Nucleus accumbens (tissue), 56 donors: ENCODE measurements around the gene PTH2.

Source experiments
- DNase-seq, 56 donors: peaks; one replicate each; lab custom pipeline; 2025; lab: John Stamatoyannopoulos, UW

Gene PTH2

DNA sequence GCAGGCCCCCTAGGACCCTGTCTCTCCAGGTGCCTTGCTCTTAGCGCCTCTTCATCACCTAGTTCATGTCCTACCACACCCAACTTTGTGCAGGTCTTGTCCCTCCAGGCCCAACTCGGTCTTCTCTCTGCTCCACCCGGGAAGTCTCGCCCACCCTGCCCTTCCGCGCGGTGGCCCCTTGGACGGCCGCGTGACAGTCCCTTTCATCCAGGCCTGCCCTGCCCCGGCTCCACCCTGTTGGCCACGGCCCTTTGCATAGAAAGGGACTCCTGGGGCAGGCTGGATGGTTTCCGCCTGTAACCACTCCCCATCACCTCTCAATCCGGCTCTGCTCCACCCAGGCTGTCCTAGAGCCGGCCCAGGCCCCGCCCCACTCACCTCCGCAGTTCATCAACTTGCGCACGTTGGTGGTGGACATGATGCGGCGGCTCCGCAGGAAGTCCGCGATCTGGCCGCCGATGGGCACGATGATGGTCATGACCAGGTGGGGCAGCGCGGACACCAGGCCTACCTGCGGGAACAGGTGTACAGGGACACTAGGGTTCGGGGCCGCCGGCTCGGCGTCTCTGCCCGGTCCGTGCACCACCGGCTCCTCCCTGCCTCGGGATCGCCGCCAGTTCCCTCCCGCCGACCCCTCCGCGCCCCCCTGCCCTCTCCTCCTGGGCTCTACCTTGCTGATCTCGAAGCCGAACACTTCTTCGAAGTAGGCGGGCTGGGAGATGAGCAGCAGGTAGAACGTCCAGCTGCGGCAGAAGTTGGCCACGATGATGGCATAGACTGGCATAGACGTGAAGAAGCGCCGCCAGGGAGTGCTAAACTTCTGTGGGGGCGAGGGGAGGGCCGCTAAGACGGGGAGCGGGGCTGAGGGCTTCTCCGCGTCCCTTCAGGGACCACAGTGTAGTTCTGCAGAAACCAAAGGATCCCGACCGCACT is 9.2 kb upstream of the PTH2 start:
- no peak for DNase-seq

DNA sequence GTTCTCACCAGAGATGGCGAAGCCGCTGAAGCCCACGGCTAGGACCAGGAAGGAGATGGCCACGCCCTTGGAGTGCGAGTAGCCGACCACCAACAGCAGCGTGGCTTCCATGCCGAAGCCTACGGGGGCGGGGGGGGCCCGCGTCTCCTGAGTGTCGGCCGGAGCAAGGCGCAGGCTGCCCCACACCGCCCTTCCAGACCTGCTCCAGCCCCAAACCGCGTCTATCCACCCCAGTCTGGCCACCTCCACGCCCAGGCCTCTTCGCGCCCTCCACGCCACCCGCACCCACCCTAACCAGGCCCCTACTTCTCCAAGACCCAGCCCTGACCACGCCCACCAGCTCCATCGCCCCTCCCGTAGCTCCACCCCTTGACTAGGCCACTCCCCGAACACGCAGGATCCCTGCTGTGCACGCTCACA is 8.1 kb upstream of the PTH2 start:
- DNase-seq = no peak

GRCh38 chr19:49430678-49431329 is 7.6 kb upstream of the PTH2 start:
- DNase-seq = no peak

GRCh38 chr19:49430172-49430677 is 7.0 kb upstream of the PTH2 start:
- DNase-seq = no peak

DNA sequence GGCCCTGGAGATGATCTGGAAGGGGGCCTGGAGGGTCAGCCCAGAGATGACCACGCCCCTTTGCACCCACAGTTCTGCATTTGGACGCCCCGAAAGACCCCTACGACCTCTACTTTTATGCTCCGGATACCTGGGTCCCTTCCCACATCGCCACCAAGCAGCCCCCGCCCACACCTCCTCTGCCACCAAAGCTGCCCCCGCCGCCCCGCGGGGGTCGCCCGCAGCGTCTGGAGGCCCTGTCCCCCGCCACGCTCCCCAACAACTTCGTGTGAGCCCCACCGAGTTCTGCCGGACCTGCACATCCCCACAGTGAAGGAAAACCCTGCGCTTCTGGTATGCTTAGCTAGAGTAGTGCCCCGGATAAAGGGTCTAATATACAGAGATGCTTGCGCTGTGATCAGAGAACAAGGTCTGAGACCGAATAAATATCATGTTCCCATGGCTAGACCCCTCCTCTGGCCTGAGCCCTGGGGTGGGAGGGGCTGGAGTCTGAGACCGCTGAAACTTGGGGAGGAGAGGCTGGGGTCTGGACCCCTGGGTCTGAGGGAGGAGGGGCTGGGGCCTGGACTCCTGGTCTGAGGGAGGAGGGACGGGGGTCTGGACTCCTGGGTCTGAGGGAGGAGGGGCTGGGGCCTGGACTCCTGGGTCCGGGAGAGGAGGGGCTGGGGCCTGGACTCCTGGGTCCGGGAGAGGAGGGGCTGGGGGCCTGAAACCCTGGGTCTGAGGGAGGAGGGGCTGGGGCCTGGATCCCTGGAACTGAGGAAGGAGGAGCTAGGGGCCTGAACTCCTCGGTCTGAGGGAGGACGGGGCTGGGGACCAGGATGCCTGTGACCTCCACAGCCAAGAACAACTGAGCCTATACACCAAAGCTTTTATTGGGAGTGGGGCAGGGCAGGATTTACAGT is 5.6 kb upstream of the PTH2 start:
- DNase-seq = no peak

DNA sequence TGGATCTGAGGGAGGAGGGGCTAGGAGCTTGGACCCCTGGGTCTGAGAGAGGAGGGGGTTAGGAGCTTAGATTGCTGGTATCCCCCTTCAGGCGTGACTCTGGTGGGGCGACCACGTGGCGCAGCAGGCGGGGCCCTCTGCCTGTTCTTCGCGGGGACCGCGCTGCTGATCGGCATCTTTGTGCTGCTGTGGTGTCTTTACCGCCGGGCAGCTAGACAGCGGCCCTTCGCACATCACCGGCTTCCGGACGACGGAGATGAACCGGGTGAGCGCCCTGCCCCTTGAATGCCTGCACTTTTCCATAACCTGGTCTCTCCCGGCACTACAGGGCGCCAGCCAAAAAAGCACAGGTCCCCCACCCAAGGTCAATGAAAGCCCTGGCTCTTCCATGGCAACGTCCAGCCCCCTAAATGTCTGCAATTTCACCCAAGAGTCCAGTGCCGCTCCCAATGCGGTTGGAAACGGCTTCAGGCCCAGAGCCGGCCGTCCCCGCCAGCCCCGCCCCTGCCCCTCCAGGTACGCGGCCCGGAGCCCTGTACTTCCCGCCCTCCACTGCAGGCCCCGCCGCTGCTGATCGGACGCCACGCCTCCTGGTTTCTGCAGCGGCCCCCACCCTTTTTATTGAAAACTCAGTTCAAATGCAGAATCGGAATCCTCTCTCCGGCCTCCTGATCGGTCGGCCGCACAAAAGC is 4.8 kb upstream of the PTH2 start:
- DNase-seq = no peak

DNA sequence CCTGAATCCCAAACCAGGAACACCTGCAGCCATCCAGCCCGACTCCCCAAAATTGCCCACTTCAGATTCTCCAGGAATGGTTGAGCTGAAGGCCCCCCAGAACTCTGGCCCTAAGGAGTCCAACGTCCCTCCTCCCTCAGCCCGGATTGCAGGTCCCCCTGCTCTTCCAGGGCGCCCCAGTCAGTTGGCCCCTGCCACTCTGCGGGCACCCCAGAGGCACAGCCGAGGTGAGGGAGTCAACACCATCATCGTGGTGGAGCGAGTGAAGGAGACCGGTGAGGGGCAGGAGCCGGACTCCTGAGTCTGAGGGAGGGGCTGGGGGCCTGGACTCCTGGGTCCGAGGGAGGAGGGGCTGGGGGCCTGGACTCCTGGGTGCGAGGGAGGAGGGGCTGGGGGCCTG is 4.1 kb upstream of the PTH2 start:
- no peak for DNase-seq

- no peak for DNase-seq
Measured at GRCh38 chr19:49425922-49426592, 2.8 kb upstream of the PTH2 start.

DNA sequence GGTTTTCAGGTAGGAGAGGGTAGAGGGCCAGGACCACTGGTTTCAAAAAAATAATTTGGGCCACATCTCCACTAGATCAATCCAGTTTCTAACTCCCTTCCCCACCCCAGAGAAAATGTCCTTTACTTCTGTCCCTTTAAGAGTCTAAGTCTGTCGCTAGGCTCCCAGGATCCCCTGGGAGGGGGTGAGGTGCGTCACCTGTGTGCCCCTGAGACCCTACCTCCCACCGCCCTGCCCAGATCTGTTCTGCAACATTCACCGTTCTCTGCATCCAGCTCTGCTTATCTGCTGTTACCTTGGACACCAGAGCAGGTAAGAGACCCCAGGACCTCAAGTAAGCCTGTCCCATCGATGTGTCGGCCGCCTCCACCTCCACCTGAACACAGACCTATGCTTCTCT is 1.9 kb upstream of the PTH2 start, which contains the start of gene GFY:
TSS of gene GFY (plus strand) at position 211 of the 400 bp plus-strand sequence. CDS start 1,043 bp downstream, outside the sequence.
- DNase-seq = no peak

DNA sequence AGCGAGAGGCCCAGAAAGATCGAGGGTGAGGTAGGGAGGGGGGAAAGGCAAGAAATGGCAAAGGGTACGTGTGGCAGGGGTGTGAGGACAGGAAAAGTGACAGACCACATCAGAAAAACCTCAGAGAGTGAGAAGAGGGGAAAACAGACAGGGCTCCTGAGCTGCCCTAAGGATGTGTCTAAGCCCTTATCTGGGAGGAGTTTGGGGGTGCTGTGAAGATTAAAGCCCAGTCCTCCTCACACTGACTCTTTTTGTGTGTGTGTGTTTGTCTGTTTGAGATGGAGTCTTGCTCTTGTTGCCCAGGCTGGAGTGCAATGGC is 703 bp upstream of the PTH2 start:
- no peak for DNase-seq

DNA sequence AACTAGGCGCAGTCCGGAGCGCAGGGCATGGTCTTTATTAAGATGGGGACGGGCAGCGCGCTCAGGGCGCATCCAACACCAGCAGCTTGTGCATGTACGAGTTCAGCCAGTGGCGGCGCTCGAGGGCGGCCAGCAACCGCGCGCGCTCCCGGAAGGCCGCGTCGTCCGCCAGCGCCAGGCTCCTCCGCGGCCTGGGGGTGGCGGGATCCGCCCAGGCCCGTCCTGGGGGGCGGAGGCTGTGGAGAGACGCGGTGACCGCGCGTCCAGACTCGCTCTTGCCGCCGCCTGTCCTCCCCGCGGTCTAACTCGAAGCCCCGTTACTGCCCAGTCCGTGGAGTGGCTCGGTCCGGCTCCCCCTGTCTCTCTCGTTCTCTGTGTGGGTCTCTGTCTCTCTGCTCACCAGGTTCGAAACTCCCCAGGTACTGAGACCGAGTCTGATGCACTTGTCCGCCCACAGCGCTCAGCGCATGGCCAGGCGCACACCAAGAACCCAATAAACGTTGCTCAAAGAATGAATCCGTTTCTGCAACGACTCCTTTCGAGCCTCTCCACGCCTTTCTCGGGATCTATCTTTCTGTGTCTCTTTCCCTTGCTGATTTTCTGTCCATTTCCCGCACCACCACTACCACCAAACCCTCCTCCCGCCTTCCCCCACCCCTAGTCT is 702 bp downstream of the PTH2 start:
- DNase-seq = peak in 2 of 56 donors; percentile 6 to 13

DNA sequence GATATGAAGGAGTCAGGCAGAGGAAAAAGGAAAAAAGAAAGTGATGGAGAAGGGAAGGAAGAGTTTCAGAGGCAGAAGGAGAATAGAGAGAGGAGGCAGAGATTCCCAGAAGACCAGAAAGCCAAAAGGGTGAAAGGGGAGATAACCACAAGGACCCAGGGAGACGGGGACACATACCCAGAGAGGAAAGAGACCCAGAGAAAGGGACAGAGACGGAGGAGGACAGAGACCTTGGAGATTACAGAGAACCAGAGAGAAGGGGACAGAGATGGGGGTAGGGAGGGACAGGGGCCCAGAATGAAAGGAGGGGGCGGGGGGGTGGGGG is 1.4 kb downstream of the PTH2 start:
- DNase-seq = no peak

DNA sequence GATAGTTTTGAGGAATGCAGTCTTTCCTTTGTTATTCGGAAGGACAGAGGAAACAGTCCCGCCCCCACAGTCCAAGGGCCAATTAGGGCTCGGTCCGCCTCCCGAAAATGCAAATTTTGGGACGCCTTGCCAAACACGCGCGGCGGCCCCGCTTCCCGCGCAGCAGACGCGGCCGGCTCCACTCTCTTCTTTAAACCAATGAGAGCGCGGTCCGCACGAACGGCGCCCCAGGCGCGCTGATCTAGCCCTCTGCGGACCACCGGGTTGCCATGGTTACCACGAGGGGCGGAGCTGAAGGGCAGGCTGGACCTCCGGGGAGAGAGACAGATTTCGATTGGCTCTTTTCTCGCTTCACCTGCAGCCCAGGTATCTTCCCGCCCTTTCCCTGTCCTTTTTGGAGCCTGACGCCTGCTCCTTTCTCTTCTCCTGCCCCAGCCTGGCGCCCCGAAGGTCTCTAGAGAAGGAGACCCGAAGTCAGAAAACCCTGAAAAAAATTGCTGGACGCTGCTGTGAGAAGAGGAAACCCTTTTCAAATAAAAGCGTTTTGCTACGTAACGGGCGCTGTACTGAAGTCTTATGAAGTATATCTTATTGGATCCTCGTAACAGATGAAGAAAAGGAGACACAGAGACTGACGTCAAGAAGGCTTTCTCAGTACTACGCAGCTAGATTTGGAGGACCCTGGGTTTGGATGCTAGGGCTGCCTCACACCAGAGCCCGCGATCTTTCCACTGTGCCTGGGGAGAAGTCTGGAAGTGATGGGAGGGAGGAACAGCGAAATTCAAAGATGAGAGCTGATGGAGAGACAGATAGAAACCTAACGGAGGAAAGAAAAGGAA is 2.0 kb downstream of the PTH2 start:
- peak in 5 of 56 donors; percentile 4 to 39 (median 16) for DNase-seq

DNA sequence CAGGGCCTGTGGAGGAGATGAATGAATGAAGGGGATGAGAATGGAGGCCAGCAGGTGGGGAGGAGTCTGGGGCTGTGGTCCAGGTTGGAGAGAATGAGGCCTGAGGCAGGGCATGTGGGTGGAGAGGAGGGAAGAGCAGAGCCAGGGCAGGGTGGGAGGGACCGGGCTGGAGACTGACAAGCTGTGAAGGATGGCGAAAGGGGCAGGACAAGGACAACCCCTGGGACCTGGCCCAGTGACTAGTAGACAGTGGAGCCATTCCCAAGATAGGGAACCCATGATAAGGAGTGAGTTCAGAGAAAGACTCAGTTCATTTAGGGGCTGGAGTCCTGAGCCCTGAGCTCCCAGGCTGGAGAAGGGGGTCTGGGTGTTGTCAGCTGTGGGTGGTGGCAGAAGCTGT is 3.0 kb downstream of the PTH2 start:
- DNase-seq = no peak

DNA sequence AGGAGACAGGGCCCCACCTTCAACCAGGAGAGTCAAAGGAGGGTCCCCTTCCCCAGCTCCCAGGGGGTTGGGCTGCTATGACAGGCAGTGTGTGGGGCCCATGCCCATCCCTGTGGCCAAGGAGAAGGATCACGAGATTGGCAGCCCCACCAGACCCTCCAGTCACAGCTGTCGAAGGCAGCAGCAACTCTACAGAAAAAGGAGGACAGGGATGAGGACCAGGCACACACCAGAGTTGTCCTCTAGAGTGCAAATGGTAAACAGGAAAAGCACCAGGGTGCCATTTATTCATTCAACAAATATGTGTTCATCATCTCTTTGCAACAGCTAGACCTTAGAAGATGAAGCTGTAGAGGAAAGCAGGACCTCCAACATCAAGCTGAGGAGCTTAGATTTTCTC is 4.1 kb downstream of the PTH2 start:
- DNase-seq = no peak

DNA sequence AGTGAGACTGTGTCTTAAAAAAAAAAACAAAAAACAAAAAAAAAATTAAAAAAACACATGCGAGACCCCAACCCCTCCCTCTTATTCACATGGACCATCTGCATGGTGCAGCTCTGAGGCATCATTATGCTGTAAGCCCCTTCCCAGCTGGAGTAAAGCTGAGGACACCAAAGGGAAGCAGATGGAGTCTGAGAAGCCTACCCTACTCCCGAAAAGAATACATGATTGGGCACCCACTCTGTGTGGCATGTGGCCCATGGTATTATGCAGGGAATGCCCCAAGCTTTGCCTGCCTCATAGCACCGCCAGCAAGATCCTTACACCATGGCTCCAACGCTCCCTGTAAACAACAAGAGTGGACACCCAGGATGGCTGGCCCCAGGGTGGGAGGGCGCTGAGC is 4.7 kb downstream of the PTH2 start:
- DNase-seq = no peak

DNA sequence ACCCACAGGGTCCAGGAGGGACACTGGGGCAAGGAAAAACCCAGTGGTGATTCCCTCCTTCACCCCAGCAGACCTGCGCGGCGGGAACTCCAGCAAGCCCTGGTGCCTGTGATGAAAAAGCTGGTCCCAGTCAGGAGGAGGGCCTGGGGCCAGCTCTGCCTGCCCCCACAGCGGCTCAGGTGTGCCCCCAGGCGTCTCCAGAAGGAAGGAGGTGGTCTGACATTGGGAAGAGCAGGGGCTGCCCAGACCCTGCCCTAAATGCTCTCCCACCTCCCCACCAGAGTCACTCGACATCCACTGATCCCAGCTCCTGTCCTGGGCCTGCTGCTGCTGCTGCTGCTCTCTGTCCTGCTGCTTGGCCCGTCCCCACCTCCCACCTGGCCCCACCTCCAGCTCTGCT is 6.2 kb downstream of the PTH2 start:
- DNase-seq = no peak

- no peak for DNase-seq
Measured at GRCh38 chr19:49415810-49416200, 7.4 kb downstream of the PTH2 start.
